ENCODE results near the gene BEND3. TPM values are rescaled to one million over a fixed set of nuclear protein-coding genes. Genes with fewer than 3 reads are reported as not detected.
"Not testable (repeated sequence)": the region's sequence is repeated elsewhere in the genome, so short reads cannot be mapped to it uniquely, and the experiment has no call there.

Gene BEND3
- total RNA-seq: 1 to 10 TPM; 2.7 to 2.9 TPM

DNA sequence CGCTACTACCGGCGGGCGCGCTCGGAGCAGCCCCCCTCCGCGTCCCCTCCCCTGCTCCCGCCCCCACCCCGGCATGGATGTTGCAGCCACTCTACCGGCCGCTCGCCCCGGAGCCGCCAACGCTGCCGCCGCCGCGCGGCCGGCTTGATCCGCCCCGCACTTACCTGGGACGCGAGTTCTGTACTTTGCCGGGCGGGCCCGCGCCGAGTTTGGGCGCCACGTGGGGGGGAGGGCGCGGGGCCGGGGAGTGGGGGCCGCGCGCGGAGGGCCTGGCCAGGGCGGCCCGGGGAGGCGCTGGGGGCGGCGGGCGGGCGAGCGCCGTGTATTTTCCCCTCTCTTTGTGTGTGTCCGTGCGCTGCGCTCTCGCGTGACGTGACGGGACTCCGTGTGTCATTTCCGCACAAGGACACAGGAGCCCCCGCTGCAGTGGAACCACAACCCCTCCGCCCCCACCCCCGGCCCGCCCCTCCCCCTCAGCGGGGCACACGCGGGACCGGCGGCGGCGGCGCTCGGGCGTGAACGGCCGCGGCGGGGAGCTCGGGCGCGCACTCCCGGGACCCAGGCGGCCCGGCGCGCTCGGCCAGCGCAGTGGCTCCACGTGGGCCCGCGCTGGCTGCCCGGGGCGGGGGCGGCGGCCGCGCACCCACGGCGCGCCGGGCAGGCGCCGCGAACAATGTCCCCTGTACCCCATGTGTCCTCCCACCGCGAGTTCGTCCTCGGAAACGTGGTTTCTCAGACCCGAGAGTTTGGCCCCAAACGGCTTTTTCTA lies at the start of gene BEND3:
TSS of gene BEND3 (minus strand) at position 590 of the 769 bp plus-strand sequence. CDS start 16,230 bp downstream, outside the sequence.
- peaks cover 2% of the 10 kb centered on the region for H3K36me3 Mint-ChIP-seq (ENCODE audit: low read depth)
- H3K9me3 Mint-ChIP-seq: no peaks in the 10 kb centered on the region
- peaks cover 21% of the 10 kb centered on the region for H3K4me1 Mint-ChIP-seq
- DNase-seq: peak; percentile 46
- H3K27me3 Mint-ChIP-seq: peaks cover 18% of the 10 kb centered on the region
- H3K27ac Mint-ChIP-seq: peak within 1 kb of the TSS; percentile 50
- ChIA-PET CTCF (interaction anchor here (0.6 to 1.3 kb wide), 2 partner anchors 52 to 1252 kb away, joined by 3 to 4 read pairs; no protein-coding TSS in a partner anchor), POLR2A (interaction anchor here (0.9 kb wide), 1 partner anchor 53 kb away, joined by 3 read pairs; no protein-coding TSS in a partner anchor)
- H3K4me3 Mint-ChIP-seq: peak within 1 kb of the TSS; percentile 72

DNA sequence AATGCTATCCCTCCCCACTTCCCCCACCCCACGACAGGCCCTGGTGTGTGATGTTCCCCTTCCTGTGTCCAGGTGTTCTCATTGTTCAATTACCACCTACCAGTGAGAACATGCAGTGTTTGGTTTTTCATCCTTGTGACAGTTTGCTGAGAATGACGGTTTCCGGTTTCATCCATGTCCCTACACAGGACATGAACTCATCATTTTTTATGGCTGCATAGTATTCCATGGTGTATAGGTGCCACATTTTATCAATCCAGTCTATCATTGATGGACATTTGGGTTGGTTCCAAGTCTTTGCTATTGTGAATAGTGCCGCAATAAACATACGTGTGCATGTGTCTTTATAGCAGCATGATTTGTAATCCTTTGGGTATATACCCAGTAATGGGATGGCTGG lies 49.0 kb upstream of the BEND3 start:
- H3K4me1 Mint-ChIP-seq; H3K27me3 Mint-ChIP-seq; H3K36me3 Mint-ChIP-seq (ENCODE audit: low read depth); H3K9me3 Mint-ChIP-seq; CTCF ChIA-PET; DNase-seq; H3K27ac Mint-ChIP-seq; H3K4me3 Mint-ChIP-seq; POLR2A ChIA-PET: not testable (repeated sequence)

GRCh38 chr6:107161521-107161920 lies 46.2 kb upstream of the BEND3 start:
- Mint-ChIP-seq H3K36me3 (ENCODE audit: low read depth) (no peaks in the 10 kb centered on the region), H3K9me3 (no peaks in the 10 kb centered on the region), H3K27ac (no peak overlapping the region), H3K27me3 (no peaks in the 10 kb centered on the region), H3K4me3 (no peak overlapping the region), H3K4me1 (no peaks in the 10 kb centered on the region)
- CTCF ChIA-PET: no interaction called here
- POLR2A ChIA-PET: no interaction called here
- DNase-seq: no peak

DNA sequence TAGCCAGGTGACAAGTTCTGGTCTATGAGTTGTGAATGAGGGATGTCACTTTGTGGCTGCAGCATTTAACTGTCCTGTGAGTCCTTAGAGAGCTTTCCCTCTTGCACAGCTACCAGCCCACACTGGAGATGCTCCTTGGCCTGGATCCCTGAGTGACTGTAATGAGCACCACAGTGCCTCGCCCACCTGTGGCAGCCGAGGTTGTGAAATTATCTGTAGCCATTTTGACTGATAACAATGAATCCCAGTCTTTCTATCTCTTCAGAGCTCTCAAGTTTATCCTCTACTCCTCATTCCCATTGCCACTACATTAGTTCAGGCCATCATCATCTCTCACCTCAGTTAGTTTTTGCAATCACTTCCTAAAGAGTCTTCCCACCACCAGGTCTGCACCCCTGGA lies 41.3 kb upstream of the BEND3 start:
- Mint-ChIP-seq H3K27me3 (no peaks in the 10 kb centered on the region), H3K9me3 (no peaks in the 10 kb centered on the region), H3K36me3 (ENCODE audit: low read depth) (no peaks in the 10 kb centered on the region), H3K4me3 (no peak overlapping the region), H3K27ac (no peak overlapping the region), H3K4me1 (no peaks in the 10 kb centered on the region)
- DNase-seq: no peak
- ChIA-PET CTCF (no interaction called here), POLR2A (no interaction called here)

- no peaks in the 10 kb centered on the region for H3K4me1 Mint-ChIP-seq
- ChIA-PET POLR2A (no interaction called here), CTCF (interaction anchor here (0.6 kb wide), 1 partner anchor 1168 kb away, joined by 3 read pairs; no protein-coding TSS in a partner anchor)
- no peak overlapping the region for H3K4me3 Mint-ChIP-seq
- DNase-seq: no peak
- H3K27ac Mint-ChIP-seq: no peak overlapping the region
- H3K9me3 Mint-ChIP-seq: no peaks in the 10 kb centered on the region
- H3K27me3 Mint-ChIP-seq: no peaks in the 10 kb centered on the region
- no peaks in the 10 kb centered on the region for H3K36me3 Mint-ChIP-seq (ENCODE audit: low read depth)
Measured at GRCh38 chr6:107154801-107155160, 39.5 kb upstream of the BEND3 start.

- Mint-ChIP-seq H3K27me3 (no peaks in the 10 kb centered on the region), H3K4me1 (no peaks in the 10 kb centered on the region), H3K27ac (no peak overlapping the region), H3K4me3 (no peak overlapping the region), H3K36me3 (ENCODE audit: low read depth) (no peaks in the 10 kb centered on the region), H3K9me3 (no peaks in the 10 kb centered on the region)
- no peak for DNase-seq
- ChIA-PET CTCF (no interaction called here), POLR2A (no interaction called here)
Measured at GRCh38 chr6:107154131-107154800, 39.0 kb upstream of the BEND3 start.

GRCh38 chr6:107152638-107153430 lies 37.5 kb upstream of the BEND3 start:
- Mint-ChIP-seq H3K27me3 (no peaks in the 10 kb centered on the region), H3K27ac (no peak overlapping the region), H3K9me3 (no peaks in the 10 kb centered on the region), H3K4me3 (no peak overlapping the region), H3K4me1 (no peaks in the 10 kb centered on the region), H3K36me3 (ENCODE audit: low read depth) (no peaks in the 10 kb centered on the region)
- DNase-seq: no peak
- ChIA-PET POLR2A (no interaction called here), CTCF (no interaction called here)

DNA sequence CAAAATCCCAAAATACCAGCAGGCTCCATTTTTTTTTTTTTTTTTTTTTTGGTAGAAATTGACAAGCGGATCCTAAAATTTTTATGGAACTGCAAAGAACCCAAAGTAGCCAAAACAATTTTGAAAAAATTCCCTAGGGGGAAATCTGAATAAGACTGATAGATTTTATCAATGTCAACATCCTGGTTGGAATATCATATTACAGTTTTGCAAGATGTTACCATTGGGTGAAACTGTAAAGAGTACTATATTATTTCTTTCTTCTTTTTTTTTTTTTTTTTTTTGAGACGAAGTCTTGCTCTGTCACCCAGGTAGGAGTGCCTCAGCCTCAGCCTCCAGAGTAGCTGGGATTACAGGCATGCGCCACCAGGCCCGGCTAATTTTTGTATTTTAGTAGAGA lies 29.4 kb upstream of the BEND3 start:
- Mint-ChIP-seq H3K27me3 (no peaks in the 10 kb centered on the region), H3K36me3 (ENCODE audit: low read depth) (no peaks in the 10 kb centered on the region), H3K9me3 (no peaks in the 10 kb centered on the region), H3K4me3 (no peak overlapping the region), H3K4me1 (no peaks in the 10 kb centered on the region), H3K27ac (no peak overlapping the region)
- ChIA-PET CTCF (no interaction called here), POLR2A (interaction anchor here (0.7 kb wide), 1 partner anchor 14 kb away, joined by 7 read pairs; no protein-coding TSS in a partner anchor)
- DNase-seq: no peak

GRCh38 chr6:107144014-107144413 lies 28.7 kb upstream of the BEND3 start:
- ChIA-PET POLR2A (no interaction called here), CTCF (no interaction called here)
- DNase-seq: no peak
- no peaks in the 10 kb centered on the region for H3K27me3 Mint-ChIP-seq
- no peaks in the 10 kb centered on the region for H3K9me3 Mint-ChIP-seq
- H3K4me1 Mint-ChIP-seq: no peaks in the 10 kb centered on the region
- H3K36me3 Mint-ChIP-seq (ENCODE audit: low read depth): no peaks in the 10 kb centered on the region
- H3K27ac Mint-ChIP-seq: no peak overlapping the region
- H3K4me3 Mint-ChIP-seq: no peak overlapping the region

GRCh38 chr6:107140581-107140980 lies 25.3 kb upstream of the BEND3 start:
- no peaks in the 10 kb centered on the region for H3K27me3 Mint-ChIP-seq
- H3K36me3 Mint-ChIP-seq (ENCODE audit: low read depth): no peaks in the 10 kb centered on the region
- no peak for DNase-seq
- H3K27ac Mint-ChIP-seq: no peak overlapping the region
- no peak overlapping the region for H3K4me3 Mint-ChIP-seq
- no peaks in the 10 kb centered on the region for H3K9me3 Mint-ChIP-seq
- no peaks in the 10 kb centered on the region for H3K4me1 Mint-ChIP-seq
- CTCF ChIA-PET: no interaction called here
- POLR2A ChIA-PET: no interaction called here

DNA sequence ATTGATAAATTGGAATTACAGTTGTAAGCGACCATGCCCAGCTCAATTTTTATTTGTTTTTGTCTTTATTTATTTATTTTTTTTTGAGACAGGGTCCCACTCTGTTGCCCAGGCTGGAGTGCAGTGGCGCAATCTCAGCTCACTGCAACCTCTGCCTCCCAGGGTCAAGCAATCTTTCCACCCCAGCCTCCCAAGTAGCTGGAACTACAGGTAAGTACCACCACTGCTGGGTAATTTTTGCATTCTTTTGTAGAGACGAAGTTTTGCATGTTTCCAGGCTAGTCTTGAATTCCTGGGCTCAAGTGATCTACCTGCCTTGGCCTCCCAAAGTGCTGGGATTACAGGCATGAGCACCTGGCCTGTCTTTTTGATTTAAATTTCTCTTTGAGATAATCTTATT lies 21.0 kb upstream of the BEND3 start:
- H3K27me3 Mint-ChIP-seq; H3K36me3 Mint-ChIP-seq (ENCODE audit: low read depth); H3K4me1 Mint-ChIP-seq; H3K9me3 Mint-ChIP-seq; DNase-seq; POLR2A ChIA-PET; H3K27ac Mint-ChIP-seq; H3K4me3 Mint-ChIP-seq: not testable (repeated sequence)
- CTCF ChIA-PET: interaction anchor here (0.9 to 1.3 kb wide), 3 partner anchors 10 to 108 kb away, joined by 3 to 5 read pairs (median 3); partner anchors contain the start of gene MTRES1

DNA sequence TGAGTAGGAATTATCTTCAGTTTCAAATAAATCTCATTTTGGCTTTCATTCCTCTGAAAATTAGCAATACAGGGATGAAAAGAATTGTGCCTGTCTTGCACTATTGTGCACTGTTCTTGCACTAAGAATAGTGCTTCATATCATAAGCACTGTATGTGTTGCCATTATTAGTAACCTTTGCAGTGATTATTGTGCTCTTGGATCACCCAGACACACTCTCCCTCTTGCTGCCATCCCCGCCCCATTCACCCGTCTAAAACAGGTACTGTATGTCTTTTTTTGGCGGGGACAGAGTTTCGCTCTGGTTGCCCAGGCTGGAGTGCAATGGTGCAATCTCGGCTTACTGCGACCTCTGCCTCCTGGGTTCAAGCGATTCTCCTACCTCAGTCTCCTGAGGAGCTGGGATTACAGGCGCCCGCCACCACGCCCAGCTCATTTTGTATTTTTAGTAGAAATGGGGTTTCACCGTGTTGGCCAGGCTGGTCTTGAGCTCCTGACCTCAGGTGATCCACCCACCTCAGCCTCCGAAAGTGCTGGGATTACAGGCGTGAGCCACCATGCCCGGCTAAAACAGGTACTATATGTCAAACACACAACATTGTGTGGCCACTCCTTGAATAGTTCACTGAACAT lies 19.8 kb upstream of the BEND3 start:
- POLR2A ChIA-PET; H3K4me3 Mint-ChIP-seq; H3K27me3 Mint-ChIP-seq; H3K4me1 Mint-ChIP-seq; H3K9me3 Mint-ChIP-seq; DNase-seq; H3K36me3 Mint-ChIP-seq (ENCODE audit: low read depth); H3K27ac Mint-ChIP-seq: not testable (repeated sequence)
- CTCF ChIA-PET: interaction anchor here (1.3 kb wide), 1 partner anchor 107 kb away, joined by 3 read pairs; the partner anchor contains the start of gene MTRES1
